Keratinocyte (primary cell): ENCODE data around the gene TNC. TPM values are rescaled to one million over a fixed set of nuclear protein-coding genes. Genes with fewer than 3 reads are reported as not detected.

ENCODE experiments used
- DNase-seq: peaks from one replicate; pipeline ENCODE4 v3.0.0-alpha.2; 2011; ENCODE audit warnings: low read depth, missing footprints, low spot score
- FAIRE-seq: peaks from 2 replicates; lab custom pipeline; 2011; peaks lifted over from hg19 to GRCh38; lab: Jason Lieb, UNC
- H2AFZ ChIP-seq: 2 replicates; pipeline ENCODE4 v1.6.0; 2012; ENCODE audit warnings: low read length, control low read depth, inconsistent platforms; ENCODE audit not compliant: control insufficient read depth
- H3K27ac ChIP-seq: 2 replicates; pipeline ENCODE4 v1.5.1; 2011; ENCODE audit warnings: low read length; ENCODE audit not compliant: control insufficient read depth, insufficient read depth
- H3K27me3 ChIP-seq: 3 replicates; pipeline ENCODE4 v1.6.0; 2011; ENCODE audit warnings: low read length; ENCODE audit not compliant: control insufficient read depth, insufficient read depth; ENCODE audit errors: extremely low read depth
- H3K36me3 ChIP-seq, 2 experiments: 2 replicates in 1 of 2; 3 replicates in 1 of 2; pipeline ENCODE4 v1.5.1; 2011; ENCODE audit warnings: low read length in 2 of 2, mild to moderate bottlenecking in 1 of 2; ENCODE audit not compliant: control insufficient read depth in 2 of 2, insufficient read depth in 2 of 2; ENCODE audit errors: extremely low read depth in 1 of 2
- H3K4me1 ChIP-seq: 3 replicates; pipeline ENCODE4 v1.5.1; 2011; ENCODE audit warnings: low read length; ENCODE audit not compliant: control insufficient read depth, insufficient read depth; ENCODE audit errors: extremely low read depth
- H3K4me2 ChIP-seq: 3 replicates; pipeline ENCODE4 v1.6.0; 2011; ENCODE audit warnings: low read depth, low read length; ENCODE audit not compliant: control insufficient read depth, insufficient read depth; ENCODE audit errors: extremely low read depth
- H3K4me3 ChIP-seq, 3 experiments: fragments of 200-600 bp in 1 of 3; sonication (generic) in 1 of 3; 2 replicates in 2 of 3; 3 replicates in 1 of 3; pipeline ENCODE4 v1.5.1; 2011 to 2016; ENCODE audit warnings: low read length in 3 of 3, mild to moderate bottlenecking in 3 of 3, control low read depth in 2 of 3, inconsistent platforms in 1 of 3, low read depth in 1 of 3, mixed read lengths in 1 of 3, mixed run types in 1 of 3, moderate library complexity in 1 of 3; ENCODE audit not compliant: control insufficient read depth in 2 of 3, insufficient read depth in 2 of 3; ENCODE audit errors: extremely low read depth in 1 of 3
- H3K79me2 ChIP-seq: 2 replicates; pipeline ENCODE4 v1.6.0; 2012; ENCODE audit warnings: low read length; ENCODE audit not compliant: control insufficient read depth, insufficient read depth
- H3K9ac ChIP-seq: 3 replicates; pipeline ENCODE4 v1.6.0; 2011; ENCODE audit warnings: low read length; ENCODE audit not compliant: control insufficient read depth, insufficient read depth; ENCODE audit errors: extremely low read depth
- H3K9me1 ChIP-seq: 3 replicates; pipeline ENCODE4 v1.6.0; 2011; ENCODE audit warnings: low read length; ENCODE audit not compliant: control insufficient read depth, insufficient read depth; ENCODE audit errors: extremely low read depth
- H3K9me3 ChIP-seq: 2 replicates; pipeline ENCODE4 v1.5.1; 2012; ENCODE audit warnings: low read depth, low read length; ENCODE audit not compliant: control insufficient read depth
- H4K20me1 ChIP-seq: 3 replicates; pipeline ENCODE4 v1.6.0; 2011; ENCODE audit warnings: low read length; ENCODE audit not compliant: control insufficient read depth, insufficient read depth; ENCODE audit errors: extremely low read depth
- CTCF ChIP-seq, 3 experiments: IDR thresholded peaks in 1 of 3; conservative IDR thresholded peaks in 1 of 3; optimal IDR thresholded peaks in 1 of 3; 2 replicates in 2 of 3; 3 replicates in 1 of 3; pipeline versions ENCODE3 to v1.5.1; 2011; ENCODE audit warnings: low read length in 3 of 3, mild to moderate bottlenecking in 3 of 3, moderate library complexity in 2 of 3, control low read depth in 1 of 3, inconsistent platforms in 1 of 3; ENCODE audit not compliant: insufficient read depth in 2 of 3; ENCODE audit errors: extremely low read depth in 1 of 3
- EZH2 ChIP-seq: IDR thresholded peaks from one replicate; pipeline ENCODE4 v1.6.1; 2012; ENCODE audit warnings: inconsistent platforms, mild to moderate bottlenecking, low read length, moderate library complexity
- dilution Hi-C: fragments of 300-500 bp; cut with MboI; formaldehyde crosslinking; loops from one replicate; pipeline ENCODE4 v1.7.0; 2020; ENCODE audit warnings: low sequenced_read_pairs; ENCODE audit not compliant: extremely low pct_ligation_motif_present
- polyA plus RNA-seq, 5 experiments: library from polyadenylated mRNA; depleted of rRNA in 3 of 5; stranded (reverse) in 3 of 5; stranded (forward) in 1 of 5; unstranded in 1 of 5; fragments of >200 nt; gene quantifications; 1 replicate in 1 of 5; 2 replicates in 3 of 5; 3 replicates in 1 of 5; pipeline versions ENCODE4 v1.2.1 to v1.2.3, GENCODE V29; 2011 to 2012; ENCODE audit warnings: missing spikeins in 2 of 5, low read depth in 1 of 5, low replicate concordance in 1 of 5

TNC gene
- polyA plus RNA-seq, 1 donor (not counting 4 experiments of a cell fraction or from before 2014, with no cell fraction given) = 58.7 TPM

- no peak for TF ChIP-seq EZH2
- TF ChIP-seq CTCF (optimal IDR thresholded peaks at IDR 0.05 in 1 of 3, IDR thresholded peaks at IDR 0.05 in 1 of 3, conservative IDR thresholded peaks at IDR 0.05 in 1 of 3; ENCODE audit: extremely low read depth in 1 of 3, insufficient read depth in 2 of 3, low read length in 3 of 3) = no peak
- H3K9me1 ChIP-seq = no peaks in the 10 kb centered on the region
- peak overlapping the region; percentile 2 for H3K4me2 ChIP-seq
- dilution Hi-C loops = loop anchor here (25.0 kb wide), 1 partner anchor 338 kb away; the partner anchor contains the start of gene TEX48
- DNase-seq = no peak
- no peaks in the 10 kb centered on the region for H3K9me3 ChIP-seq
- FAIRE-seq = peak; percentile 17
- no peaks in the 10 kb centered on the region for H3K27me3 ChIP-seq
- H3K4me3 ChIP-seq = no peak overlapping the region
- H2AFZ ChIP-seq = no peak overlapping the region
- H3K79me2 ChIP-seq = no peaks in the 10 kb centered on the region
- H4K20me1 ChIP-seq = no peaks in the 10 kb centered on the region
- H3K27ac ChIP-seq = no peak overlapping the region
- H3K9ac ChIP-seq = no peak overlapping the region
- H3K36me3 ChIP-seq = peaks cover 0 to 17% of the 10 kb centered on the region in 2 experiments
- H3K4me1 ChIP-seq = peaks cover 17% of the 10 kb centered on the region
Observed at GRCh38 chr9:115024925-115025535, 92.9 kb downstream of the TNC start.

DNA sequence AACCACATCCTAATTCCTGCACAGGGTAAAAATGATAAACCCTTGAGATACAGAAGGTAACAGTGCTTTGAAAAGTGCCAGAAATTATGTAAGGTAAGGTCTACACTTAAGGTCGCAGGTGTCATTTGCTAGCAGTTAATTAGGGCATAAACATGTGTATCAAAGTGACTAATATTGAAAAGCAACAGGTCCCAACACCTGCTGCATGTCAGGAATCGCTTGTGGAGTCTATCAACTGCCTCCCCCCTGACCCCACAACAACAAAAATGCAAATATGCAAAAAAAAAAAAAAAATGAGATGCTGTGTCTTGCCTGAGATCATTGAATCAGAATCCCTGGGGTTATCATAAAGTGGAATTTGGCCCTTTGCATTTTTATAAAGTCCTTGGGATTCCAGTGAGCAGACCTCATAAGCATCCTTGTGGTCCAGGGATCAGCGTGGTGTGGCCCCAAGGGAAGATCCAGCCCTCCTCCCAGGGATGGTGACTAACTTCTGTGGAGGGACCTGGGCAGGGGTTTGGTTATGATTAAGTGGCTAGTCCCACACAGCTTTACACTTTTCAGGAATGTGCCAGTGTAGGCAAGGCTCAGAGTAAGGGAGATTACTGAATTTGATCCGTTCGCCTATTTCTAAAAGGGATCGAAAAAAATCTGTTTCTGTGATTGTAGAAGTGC is 95.1 kb downstream of the TNC start:
- TF ChIP-seq EZH2 = no peak
- no peak for TF ChIP-seq CTCF (optimal IDR thresholded peaks at IDR 0.05 in 1 of 3, IDR thresholded peaks at IDR 0.05 in 1 of 3, conservative IDR thresholded peaks at IDR 0.05 in 1 of 3; ENCODE audit: extremely low read depth in 1 of 3, insufficient read depth in 2 of 3, low read length in 3 of 3)
- H3K9ac ChIP-seq = no peak overlapping the region
- DNase-seq = no peak

More for the DNA sequence above, 95.1 kb downstream of the TNC start:
- H3K36me3 ChIP-seq = peaks cover 0 to 11% of the 10 kb centered on the region in 2 experiments
- H3K27me3 ChIP-seq = no peaks in the 10 kb centered on the region
- H3K79me2 ChIP-seq = no peaks in the 10 kb centered on the region
- dilution Hi-C loops = loop anchor here (25.0 kb wide), 1 partner anchor 336 kb away; the partner anchor contains the start of gene TEX48
- H2AFZ ChIP-seq = no peak overlapping the region
- no peak overlapping the region for H3K4me3 ChIP-seq
- H3K9me3 ChIP-seq = no peaks in the 10 kb centered on the region
- no peak overlapping the region for H3K27ac ChIP-seq
- H3K9me1 ChIP-seq = no peaks in the 10 kb centered on the region
- H3K4me2 ChIP-seq = no peak overlapping the region
- H4K20me1 ChIP-seq = no peaks in the 10 kb centered on the region
- peaks cover 17% of the 10 kb centered on the region for H3K4me1 ChIP-seq
- FAIRE-seq = peak; percentile 17
